SU-DHL-6 (cell line): Measurements from ENCODE around the gene AP3B2.

Experiments
- EZH2phosphoT487 ChIP-seq: fragments of 200-600 bp; sonication (generic), shearing (Covaris generic); conservative IDR thresholded peaks from 2 replicates; pipeline ENCODE4 v1.6.1; 2018; ENCODE audit warnings: mild to moderate bottlenecking, antibody characterized with exemption, low read length, moderate library complexity, mixed read lengths
- TF ChIP-seq, protein P1 (sequence below): fragments of 200-600 bp; sonication (generic); IDR thresholded peaks from one replicate; pipeline ENCODE4 v1.5.1; 2017; ENCODE audit warnings: antibody characterized with exemption, mild to moderate bottlenecking, low read length, moderate library complexity; ENCODE audit not compliant: insufficient read depth, poor library complexity, severe bottlenecking

DNA sequence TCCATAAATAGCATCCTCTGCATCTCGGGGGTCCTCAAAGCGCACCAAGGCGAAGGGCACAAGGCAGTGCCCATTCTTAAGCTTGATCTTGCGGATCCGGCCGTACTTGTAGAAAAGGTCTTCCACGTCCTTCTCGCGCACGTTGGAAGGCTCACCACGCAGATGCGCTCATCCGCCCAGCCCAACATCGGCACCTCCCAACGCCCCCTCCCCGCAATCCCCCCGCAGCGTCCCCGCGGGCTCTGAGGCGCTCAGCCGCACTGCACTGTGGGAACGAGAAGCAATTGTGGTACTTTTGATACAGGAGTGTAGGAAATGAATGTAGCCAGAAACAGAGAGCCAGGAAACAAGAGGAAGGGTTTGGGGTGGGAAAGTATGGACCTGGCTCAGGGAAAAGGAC, 17.5 kb downstream of the AP3B2 start:
- no peak for TF ChIP-seq EZH2phosphoT487
- TF ChIP-seq, protein P1, sequence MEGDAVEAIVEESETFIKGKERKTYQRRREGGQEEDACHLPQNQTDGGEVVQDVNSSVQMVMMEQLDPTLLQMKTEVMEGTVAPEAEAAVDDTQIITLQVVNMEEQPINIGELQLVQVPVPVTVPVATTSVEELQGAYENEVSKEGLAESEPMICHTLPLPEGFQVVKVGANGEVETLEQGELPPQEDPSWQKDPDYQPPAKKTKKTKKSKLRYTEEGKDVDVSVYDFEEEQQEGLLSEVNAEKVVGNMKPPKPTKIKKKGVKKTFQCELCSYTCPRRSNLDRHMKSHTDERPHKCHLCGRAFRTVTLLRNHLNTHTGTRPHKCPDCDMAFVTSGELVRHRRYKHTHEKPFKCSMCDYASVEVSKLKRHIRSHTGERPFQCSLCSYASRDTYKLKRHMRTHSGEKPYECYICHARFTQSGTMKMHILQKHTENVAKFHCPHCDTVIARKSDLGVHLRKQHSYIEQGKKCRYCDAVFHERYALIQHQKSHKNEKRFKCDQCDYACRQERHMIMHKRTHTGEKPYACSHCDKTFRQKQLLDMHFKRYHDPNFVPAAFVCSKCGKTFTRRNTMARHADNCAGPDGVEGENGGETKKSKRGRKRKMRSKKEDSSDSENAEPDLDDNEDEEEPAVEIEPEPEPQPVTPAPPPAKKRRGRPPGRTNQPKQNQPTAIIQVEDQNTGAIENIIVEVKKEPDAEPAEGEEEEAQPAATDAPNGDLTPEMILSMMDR = no peak
